ENCODE measurements around the gene TMF1.
A peak's percentile ranks its signal among the peaks of the same experiment; 100 is the strongest.

Gene TMF1

GRCh38 chr3:69088063-69088462, 35.9 kb upstream of the TMF1 start:
- peak overlapping the region in 1 of 2 donors; percentile 41 for H3K9ac ChIP-seq (ENCODE audit: low read depth in 1 of 2, low read length in 2 of 2)
- H3K27me3 ChIP-seq (ENCODE audit: control insufficient read depth in 2 of 2, insufficient read depth in 2 of 2, low read length in 2 of 2), result no peaks in the 10 kb centered on the region
- H3K27ac ChIP-seq (ENCODE audit: low read depth in 2 of 2, low read length in 2 of 2), result peak overlapping the region; percentile 18 to 41
- H3K36me3 ChIP-seq (ENCODE audit: control insufficient read depth in 2 of 2, insufficient read depth in 2 of 2, low read length in 2 of 2), result peaks cover 0 to 8% of the 10 kb centered on the region in 2 donors
- H3K4me3 ChIP-seq (ENCODE audit: low read length in 2 of 2), result peak overlapping the region; percentile 6 to 53
- no peaks in the 10 kb centered on the region for H3K9me3 ChIP-seq (ENCODE audit: control insufficient read depth in 2 of 2, low read length in 2 of 2)
- H3K4me1 ChIP-seq (ENCODE audit: control insufficient read depth in 2 of 2, insufficient read depth in 2 of 2, low read length in 2 of 2), result peaks cover 37 to 46% of the 10 kb centered on the region in 2 donors

- H3K4me3 ChIP-seq (ENCODE audit: low read length in 2 of 2), result peak overlapping the region; percentile 6 to 58
- no peaks in the 10 kb centered on the region for H3K27me3 ChIP-seq (ENCODE audit: control insufficient read depth in 2 of 2, insufficient read depth in 2 of 2, low read length in 2 of 2)
- H3K9me3 ChIP-seq (ENCODE audit: control insufficient read depth in 2 of 2, low read length in 2 of 2), result no peaks in the 10 kb centered on the region
- peaks cover 37 to 47% of the 10 kb centered on the region in 2 donors for H3K4me1 ChIP-seq (ENCODE audit: control insufficient read depth in 2 of 2, insufficient read depth in 2 of 2, low read length in 2 of 2)
- H3K9ac ChIP-seq (ENCODE audit: low read depth in 1 of 2, low read length in 2 of 2), result peak overlapping the region in 1 of 2 donors; percentile 91
- H3K36me3 ChIP-seq (ENCODE audit: control insufficient read depth in 2 of 2, insufficient read depth in 2 of 2, low read length in 2 of 2), result peaks cover 0 to 7% of the 10 kb centered on the region in 2 donors
- H3K27ac ChIP-seq (ENCODE audit: low read depth in 2 of 2, low read length in 2 of 2), result peak overlapping the region; percentile 92 to 95
Measured at GRCh38 chr3:69087030-69087791, 35.1 kb upstream of the TMF1 start.

GRCh38 chr3:69085833-69086722, 33.9 kb upstream of the TMF1 start:
- H3K9me3 ChIP-seq (ENCODE audit: control insufficient read depth in 2 of 2, low read length in 2 of 2), result no peaks in the 10 kb centered on the region
- peak overlapping the region; percentile 87 to 91 for H3K9ac ChIP-seq (ENCODE audit: low read depth in 1 of 2, low read length in 2 of 2)
- peak overlapping the region; percentile 92 to 95 for H3K27ac ChIP-seq (ENCODE audit: low read depth in 2 of 2, low read length in 2 of 2)
- H3K4me3 ChIP-seq (ENCODE audit: low read length in 2 of 2), result peak overlapping the region; percentile 77 to 86
- peaks cover 37 to 48% of the 10 kb centered on the region in 2 donors for H3K4me1 ChIP-seq (ENCODE audit: control insufficient read depth in 2 of 2, insufficient read depth in 2 of 2, low read length in 2 of 2)
- no peaks in the 10 kb centered on the region for H3K27me3 ChIP-seq (ENCODE audit: control insufficient read depth in 2 of 2, insufficient read depth in 2 of 2, low read length in 2 of 2)
- H3K36me3 ChIP-seq (ENCODE audit: control insufficient read depth in 2 of 2, insufficient read depth in 2 of 2, low read length in 2 of 2), result peaks cover 0 to 4% of the 10 kb centered on the region in 2 donors

DNA sequence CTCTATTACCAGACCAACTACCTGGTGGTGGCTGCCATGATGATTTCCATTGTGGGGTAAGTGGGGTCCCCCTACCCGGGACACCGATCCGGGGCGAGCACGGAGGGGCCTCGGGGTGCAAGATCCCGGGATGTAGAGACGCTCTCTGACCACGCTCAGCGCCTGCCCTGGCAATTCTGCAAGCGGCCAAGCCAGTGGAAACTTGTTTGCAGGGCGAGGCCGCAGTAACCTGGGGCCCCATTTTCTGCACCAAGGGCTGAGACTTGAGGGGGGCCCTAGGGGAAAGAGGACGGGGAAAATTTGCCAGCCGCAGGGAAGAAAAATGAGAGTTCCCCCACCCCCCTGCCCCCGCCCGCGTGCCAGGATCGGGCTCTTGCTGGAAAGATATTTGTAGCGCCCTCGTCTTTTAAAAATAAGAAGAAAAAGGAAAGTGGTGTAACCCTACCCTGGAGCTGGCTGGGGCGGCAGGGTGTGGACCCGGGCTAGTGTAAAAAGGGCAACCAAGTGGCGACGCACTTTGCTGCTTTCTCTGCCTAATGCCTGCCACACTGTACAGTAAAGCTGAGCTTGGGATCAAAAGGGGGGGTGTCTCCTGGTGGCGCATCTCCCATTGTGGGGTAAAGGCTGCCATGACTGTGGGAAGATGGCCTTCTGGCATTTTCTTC, 33.2 kb upstream of the TMF1 start:
- peak overlapping the region; percentile 87 to 91 for H3K9ac ChIP-seq (ENCODE audit: low read depth in 1 of 2, low read length in 2 of 2)
- H3K27ac ChIP-seq (ENCODE audit: low read depth in 2 of 2, low read length in 2 of 2), result peak overlapping the region; percentile 92 to 95
- peak overlapping the region; percentile 77 to 86 for H3K4me3 ChIP-seq (ENCODE audit: low read length in 2 of 2)
- H3K27me3 ChIP-seq (ENCODE audit: control insufficient read depth in 2 of 2, insufficient read depth in 2 of 2, low read length in 2 of 2), result no peaks in the 10 kb centered on the region
- H3K9me3 ChIP-seq (ENCODE audit: control insufficient read depth in 2 of 2, low read length in 2 of 2), result no peaks in the 10 kb centered on the region
- H3K4me1 ChIP-seq (ENCODE audit: control insufficient read depth in 2 of 2, insufficient read depth in 2 of 2, low read length in 2 of 2), result peaks cover 41 to 48% of the 10 kb centered on the region in 2 donors
- peaks cover 0 to 4% of the 10 kb centered on the region in 2 donors for H3K36me3 ChIP-seq (ENCODE audit: control insufficient read depth in 2 of 2, insufficient read depth in 2 of 2, low read length in 2 of 2)

DNA sequence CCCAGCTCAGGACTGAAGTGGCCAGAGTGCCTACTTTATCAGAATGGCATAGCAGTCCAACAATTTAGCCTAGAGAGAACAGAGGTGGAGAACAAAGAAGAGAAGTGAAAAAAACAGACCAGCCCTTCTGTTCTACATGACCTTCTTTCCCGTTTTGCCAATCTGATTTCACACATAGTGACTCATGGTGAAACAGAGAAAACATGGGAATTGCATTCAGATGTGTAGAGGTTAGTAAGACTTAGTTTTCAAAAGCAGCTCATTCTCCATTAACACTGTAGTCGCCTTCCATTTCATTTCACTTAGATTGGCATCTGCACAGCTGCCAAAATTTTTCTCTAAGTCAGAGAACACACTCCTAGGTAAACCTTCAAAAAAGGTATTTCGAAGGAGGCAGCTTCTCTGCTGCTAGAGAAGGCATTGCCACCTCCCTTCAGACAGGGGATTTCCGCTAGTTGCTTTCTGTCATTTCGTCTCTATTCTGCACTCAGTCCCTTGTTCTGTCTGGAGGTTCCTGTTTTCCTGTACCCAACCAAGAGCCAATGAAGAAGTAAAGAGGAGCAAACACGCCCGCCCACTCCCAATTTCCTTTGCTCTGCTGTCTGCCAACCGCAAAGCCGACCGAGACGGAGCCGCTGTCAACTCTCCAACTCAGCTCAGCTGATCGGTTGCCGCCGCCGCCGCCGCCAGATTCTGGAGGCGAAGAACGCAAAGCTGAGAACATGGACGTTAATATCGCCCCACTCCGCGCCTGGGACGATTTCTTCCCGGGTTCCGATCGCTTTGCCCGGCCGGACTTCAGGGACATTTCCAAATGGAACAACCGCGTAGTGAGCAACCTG, 32.4 kb upstream of the TMF1 start, which contains the start of gene ARL6IP5:
TSS of gene ARL6IP5 (plus strand) at position 612 of the 842 bp plus-strand sequence. CDS start at position 723, 111 bp downstream.
- Histone ChIP-seq H3K36me3 (ENCODE audit: control insufficient read depth in 2 of 2, insufficient read depth in 2 of 2, low read length in 2 of 2) (peaks cover 0 to 4% of the 10 kb centered on the region in 2 donors), H3K4me1 (ENCODE audit: control insufficient read depth in 2 of 2, insufficient read depth in 2 of 2, low read length in 2 of 2) (peaks cover 37 to 43% of the 10 kb centered on the region in 2 donors), H3K27me3 (ENCODE audit: control insufficient read depth in 2 of 2, insufficient read depth in 2 of 2, low read length in 2 of 2) (no peaks in the 10 kb centered on the region), H3K9ac (ENCODE audit: low read depth in 1 of 2, low read length in 2 of 2) (peak within 1 kb of the TSS; percentile 87 to 91), H3K9me3 (ENCODE audit: control insufficient read depth in 2 of 2, low read length in 2 of 2) (no peaks in the 10 kb centered on the region), H3K27ac (ENCODE audit: low read depth in 2 of 2, low read length in 2 of 2) (peak within 1 kb of the TSS; percentile 92 to 95), H3K4me3 (ENCODE audit: low read length in 2 of 2) (peak within 1 kb of the TSS; percentile 77 to 86)

GRCh38 chr3:69082805-69083204, 30.7 kb upstream of the TMF1 start:
- no peaks in the 10 kb centered on the region for H3K9me3 ChIP-seq (ENCODE audit: control insufficient read depth in 2 of 2, low read length in 2 of 2)
- peak overlapping the region in 1 of 2 donors; percentile 45 for H3K27ac ChIP-seq (ENCODE audit: low read depth in 2 of 2, low read length in 2 of 2)
- H3K27me3 ChIP-seq (ENCODE audit: control insufficient read depth in 2 of 2, insufficient read depth in 2 of 2, low read length in 2 of 2), result no peaks in the 10 kb centered on the region
- H3K9ac ChIP-seq (ENCODE audit: low read depth in 1 of 2, low read length in 2 of 2), result no peak overlapping the region
- H3K4me3 ChIP-seq (ENCODE audit: low read length in 2 of 2), result no peak overlapping the region
- H3K4me1 ChIP-seq (ENCODE audit: control insufficient read depth in 2 of 2, insufficient read depth in 2 of 2, low read length in 2 of 2), result peaks cover 33 to 35% of the 10 kb centered on the region in 2 donors
- H3K36me3 ChIP-seq (ENCODE audit: control insufficient read depth in 2 of 2, insufficient read depth in 2 of 2, low read length in 2 of 2), result no peaks in the 10 kb centered on the region

GRCh38 chr3:69082361-69082760, 30.2 kb upstream of the TMF1 start:
- Histone ChIP-seq H3K36me3 (ENCODE audit: control insufficient read depth in 2 of 2, insufficient read depth in 2 of 2, low read length in 2 of 2) (no peaks in the 10 kb centered on the region), H3K4me3 (ENCODE audit: low read length in 2 of 2) (no peak overlapping the region), H3K27me3 (ENCODE audit: control insufficient read depth in 2 of 2, insufficient read depth in 2 of 2, low read length in 2 of 2) (no peaks in the 10 kb centered on the region), H3K9me3 (ENCODE audit: control insufficient read depth in 2 of 2, low read length in 2 of 2) (no peaks in the 10 kb centered on the region), H3K9ac (ENCODE audit: low read depth in 1 of 2, low read length in 2 of 2) (no peak overlapping the region), H3K4me1 (ENCODE audit: control insufficient read depth in 2 of 2, insufficient read depth in 2 of 2, low read length in 2 of 2) (peaks cover 28 to 31% of the 10 kb centered on the region in 2 donors), H3K27ac (ENCODE audit: low read depth in 2 of 2, low read length in 2 of 2) (peak overlapping the region in 1 of 2 donors; percentile 45)

GRCh38 chr3:69081583-69082262, 29.6 kb upstream of the TMF1 start:
- H3K27me3 ChIP-seq (ENCODE audit: control insufficient read depth in 2 of 2, insufficient read depth in 2 of 2, low read length in 2 of 2), result no peaks in the 10 kb centered on the region
- no peak overlapping the region for H3K4me3 ChIP-seq (ENCODE audit: low read length in 2 of 2)
- H3K9ac ChIP-seq (ENCODE audit: low read depth in 1 of 2, low read length in 2 of 2), result no peak overlapping the region
- peak overlapping the region in 1 of 2 donors; percentile 32 for H3K27ac ChIP-seq (ENCODE audit: low read depth in 2 of 2, low read length in 2 of 2)
- no peaks in the 10 kb centered on the region for H3K9me3 ChIP-seq (ENCODE audit: control insufficient read depth in 2 of 2, low read length in 2 of 2)
- H3K4me1 ChIP-seq (ENCODE audit: control insufficient read depth in 2 of 2, insufficient read depth in 2 of 2, low read length in 2 of 2), result peaks cover 22 to 26% of the 10 kb centered on the region in 2 donors
- H3K36me3 ChIP-seq (ENCODE audit: control insufficient read depth in 2 of 2, insufficient read depth in 2 of 2, low read length in 2 of 2), result no peaks in the 10 kb centered on the region
